ENCODE results near the gene TENT5C. TPM values are rescaled to one million over a fixed set of nuclear protein-coding genes. Genes with fewer than 3 reads are reported as not detected.

The TENT5C gene
- total RNA-seq, 2 donors from 2014 or later = 16.3 to 21.6 TPM

- ATAC-seq (no peak), DNase-seq (no peak)
- intact Hi-C loops (cut with DNase I) = no loop called here
Measured at GRCh38 chr1:117627546-117628130, 21.8 kb downstream of the TENT5C start.

- DNase-seq (no peak), ATAC-seq (no peak)
Measured at GRCh38 chr1:117628343-117628742, 22.5 kb downstream of the TENT5C start.

GRCh38 chr1:117629625-117630422, 24.0 kb downstream of the TENT5C start:
- intact Hi-C loops (cut with DNase I) = no loop called here
- DNase-seq (no peak), ATAC-seq (no peak)

More at GRCh38 chr1:117628343-117628742, 22.5 kb downstream of the TENT5C start:
- intact Hi-C loops (cut with DNase I) = no loop called here

GRCh38 chr1:117630423-117630998, 24.7 kb downstream of the TENT5C start:
- ATAC-seq (peak; percentile 68 to 85), DNase-seq (peak; percentile 63)
- intact Hi-C loops (cut with DNase I) = no loop called here

- intact Hi-C loops (cut with DNase I) = no loop called here
- DNase-seq (no peak), ATAC-seq (no peak)
Measured at GRCh38 chr1:117631359-117632160, 25.7 kb downstream of the TENT5C start.

- no peak for ATAC-seq
- intact Hi-C loops (cut with DNase I) = no loop called here
- DNase-seq = no peak
Measured at GRCh38 chr1:117632269-117633067, 26.6 kb downstream of the TENT5C start.

GRCh38 chr1:117633068-117633345, 27.2 kb downstream of the TENT5C start:
- no peak for ATAC-seq
- intact Hi-C loops (cut with DNase I) = no loop called here
- no peak for DNase-seq

GRCh38 chr1:117633423-117633822, 27.6 kb downstream of the TENT5C start:
- no peak for DNase-seq
- intact Hi-C loops (cut with DNase I) = no loop called here
- ATAC-seq = peak; percentile 69 to 77

- no peak for ATAC-seq
- intact Hi-C loops (cut with DNase I) = no loop called here
- no peak for DNase-seq
Measured at GRCh38 chr1:117633936-117634335, 28.1 kb downstream of the TENT5C start.

GRCh38 chr1:117634631-117635030, 28.8 kb downstream of the TENT5C start:
- DNase-seq (no peak), ATAC-seq (no peak)
- intact Hi-C loops (cut with DNase I) = no loop called here

- intact Hi-C loops (cut with DNase I) = no loop called here
- ATAC-seq (no peak), DNase-seq (no peak)
Measured at GRCh38 chr1:117635805-117636204, 30.0 kb downstream of the TENT5C start.

- ATAC-seq (no peak), DNase-seq (no peak)
- intact Hi-C loops (cut with DNase I) = no loop called here
Measured at GRCh38 chr1:117636637-117637425, 31.0 kb downstream of the TENT5C start.

GRCh38 chr1:117638141-117638540, 32.3 kb downstream of the TENT5C start:
- no peak for DNase-seq
- intact Hi-C loops (cut with DNase I) = no loop called here
- ATAC-seq = no peak

- intact Hi-C loops (cut with DNase I) = no loop called here
- DNase-seq = no peak
Measured at GRCh38 chr1:117638759-117639158, 32.9 kb downstream of the TENT5C start.

GRCh38 chr1:117639741-117640140, 33.9 kb downstream of the TENT5C start:
- no peak for DNase-seq
- no peak for ATAC-seq
- intact Hi-C loops (cut with DNase I) = no loop called here

More at GRCh38 chr1:117638759-117639158, 32.9 kb downstream of the TENT5C start:
- ATAC-seq = no peak

- DNase-seq = no peak
- ATAC-seq = no peak
- intact Hi-C loops (cut with DNase I) = no loop called here
Measured at GRCh38 chr1:117641536-117641935, 35.7 kb downstream of the TENT5C start.

GRCh38 chr1:117642963-117643362, 37.1 kb downstream of the TENT5C start:
- intact Hi-C loops (cut with DNase I) = no loop called here
- no peak for ATAC-seq
- no peak for DNase-seq

- DNase-seq (no peak), ATAC-seq (no peak)
- intact Hi-C loops (cut with DNase I) = no loop called here
Measured at GRCh38 chr1:117643601-117644000, 37.8 kb downstream of the TENT5C start.

Measured in left cardiac atrium (tissue), 4 donors.